Activated T-cell treated with anti-CD3 and anti-CD28 coated beads for 1 hour (primary cell): ENCODE results near the gene PARS2.

ENCODE experiments used
- DNase-seq: peaks from one replicate; pipeline ENCODE4 v3.0.0-alpha.2; 2020; ENCODE audit warnings: low read depth

PARS2 gene

DNA sequence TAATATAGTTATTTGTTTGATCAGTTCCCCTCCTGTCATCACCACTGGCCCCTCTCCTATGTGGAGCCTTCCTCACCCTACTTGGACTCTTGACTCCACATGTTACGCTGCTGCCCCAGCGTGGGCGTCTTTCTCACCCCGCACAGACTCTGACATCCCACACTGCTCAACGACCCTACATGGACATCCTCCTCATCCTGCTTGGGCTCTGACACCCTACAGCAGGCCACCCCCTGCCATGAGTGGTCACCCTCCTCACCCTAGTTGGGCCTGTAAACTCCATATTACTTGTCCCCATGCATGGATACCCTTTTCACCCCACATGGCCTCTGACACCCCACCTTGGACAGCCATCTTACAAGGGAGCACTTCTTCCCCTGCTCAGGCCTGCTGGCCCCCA lies 27.6 kb downstream of the PARS2 start:
- DNase-seq: no peak

DNA sequence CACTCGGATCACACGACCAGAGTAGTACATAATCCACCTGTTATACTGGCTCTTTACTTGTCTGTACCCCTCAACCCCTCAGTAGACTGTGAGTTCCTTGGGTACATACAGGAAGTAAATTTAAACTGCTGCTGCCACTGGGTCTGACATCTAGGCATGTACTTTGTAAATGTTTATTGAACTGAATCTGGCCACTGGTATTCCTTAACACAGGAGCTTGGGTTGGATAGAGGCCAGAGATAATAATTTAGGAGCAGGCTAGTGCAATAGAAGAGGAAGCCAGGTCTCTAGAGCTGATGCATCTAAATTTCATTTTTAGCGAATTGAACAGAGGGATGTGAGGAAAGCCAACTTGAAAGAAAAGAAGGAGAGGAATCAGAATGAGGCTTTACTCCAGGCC lies 36.3 kb downstream of the PARS2 start:
- DNase-seq: no peak

DNA sequence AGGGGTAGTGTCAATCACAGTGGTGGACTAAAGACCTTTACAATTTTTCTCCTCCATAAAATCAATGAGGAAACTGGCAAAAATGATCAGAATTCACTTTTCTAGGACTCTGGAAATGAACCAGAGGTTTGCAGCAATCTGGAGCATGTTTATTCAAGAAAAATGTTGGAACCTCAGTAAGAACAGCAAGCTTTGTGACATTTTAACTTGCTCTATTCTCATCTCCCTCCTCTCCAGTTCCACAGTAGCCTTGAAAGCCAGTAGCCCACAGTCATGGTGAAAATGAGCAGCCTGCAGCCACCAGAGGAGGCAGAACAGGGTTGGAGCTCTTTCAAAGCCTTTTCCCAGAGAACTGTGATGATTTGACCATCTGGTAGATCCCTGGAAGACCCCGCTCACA lies 39.6 kb downstream of the PARS2 start:
- no peak for DNase-seq

DNA sequence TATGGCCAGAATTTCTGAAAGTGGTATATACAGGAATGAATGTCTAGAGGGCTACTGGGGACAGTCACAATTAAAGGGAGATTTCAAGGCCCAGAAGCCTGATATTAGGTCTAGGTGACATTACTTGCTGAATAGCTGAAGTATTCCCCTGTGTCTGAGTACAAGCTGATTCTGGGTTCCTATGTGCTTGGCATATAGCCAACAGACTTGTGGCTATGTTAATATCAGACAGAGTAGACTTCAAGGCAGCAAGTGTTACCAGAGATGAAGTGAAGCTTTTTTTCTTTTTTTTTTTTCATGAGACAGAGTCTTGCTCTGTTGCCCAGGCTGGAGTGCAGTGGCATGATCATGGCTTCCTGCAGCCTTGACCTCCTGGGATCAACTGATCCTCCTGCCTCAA lies 40.3 kb downstream of the PARS2 start:
- DNase-seq: no peak

DNA sequence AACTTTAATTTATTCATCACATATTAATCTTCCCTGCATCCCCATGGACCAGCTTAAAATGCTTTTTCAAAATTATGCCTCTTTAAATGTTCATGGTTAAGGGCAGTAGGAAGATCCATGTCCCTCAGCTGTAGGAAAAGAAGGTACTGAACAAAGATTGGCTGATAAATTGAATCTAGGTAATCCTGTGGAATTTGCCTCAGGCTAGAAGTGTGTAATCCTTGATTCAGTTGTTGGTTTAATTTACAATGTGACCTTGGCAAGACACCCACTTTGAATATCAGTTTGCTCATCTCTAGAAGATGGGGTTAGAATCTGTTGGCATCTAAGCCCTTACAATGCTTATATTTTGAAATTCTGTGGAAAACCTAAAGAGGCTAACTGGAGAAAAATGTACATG lies 42.6 kb downstream of the PARS2 start:
- no peak for DNase-seq

DNA sequence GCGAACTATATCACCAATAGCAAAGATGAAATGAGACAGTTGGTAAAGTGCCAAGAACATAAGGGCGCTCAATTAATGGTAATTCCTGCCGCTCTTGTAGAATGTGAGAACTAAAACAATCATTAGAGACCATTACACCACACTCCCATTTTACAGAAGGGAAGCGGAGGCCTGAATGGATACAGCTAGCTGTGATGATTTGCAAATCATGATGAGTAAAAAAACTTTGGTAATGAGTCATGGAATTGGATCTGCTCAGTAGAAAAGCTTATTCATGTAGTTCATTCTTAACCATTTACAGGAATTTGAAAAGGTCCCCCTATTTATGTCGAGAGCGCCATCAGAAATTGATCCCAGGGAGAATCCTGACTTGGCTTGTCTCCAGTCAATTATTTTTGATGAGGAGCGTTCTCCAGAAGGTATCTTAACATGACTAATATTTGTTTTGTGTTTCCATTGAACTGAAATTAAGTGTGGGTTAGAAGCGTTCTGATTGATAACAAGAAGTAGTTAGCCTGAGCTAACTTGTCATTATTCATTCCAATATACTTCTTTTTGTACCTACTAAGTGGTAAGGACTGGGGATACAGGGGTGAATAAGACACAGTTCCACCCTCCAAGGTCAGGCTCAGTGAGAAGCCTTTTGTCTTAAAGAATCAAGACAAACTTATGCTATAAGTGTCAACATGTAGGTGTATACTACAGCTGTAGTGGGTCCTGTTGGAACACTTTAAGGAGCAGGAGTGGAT lies 47.9 kb downstream of the PARS2 start:
- no peak for DNase-seq

DNA sequence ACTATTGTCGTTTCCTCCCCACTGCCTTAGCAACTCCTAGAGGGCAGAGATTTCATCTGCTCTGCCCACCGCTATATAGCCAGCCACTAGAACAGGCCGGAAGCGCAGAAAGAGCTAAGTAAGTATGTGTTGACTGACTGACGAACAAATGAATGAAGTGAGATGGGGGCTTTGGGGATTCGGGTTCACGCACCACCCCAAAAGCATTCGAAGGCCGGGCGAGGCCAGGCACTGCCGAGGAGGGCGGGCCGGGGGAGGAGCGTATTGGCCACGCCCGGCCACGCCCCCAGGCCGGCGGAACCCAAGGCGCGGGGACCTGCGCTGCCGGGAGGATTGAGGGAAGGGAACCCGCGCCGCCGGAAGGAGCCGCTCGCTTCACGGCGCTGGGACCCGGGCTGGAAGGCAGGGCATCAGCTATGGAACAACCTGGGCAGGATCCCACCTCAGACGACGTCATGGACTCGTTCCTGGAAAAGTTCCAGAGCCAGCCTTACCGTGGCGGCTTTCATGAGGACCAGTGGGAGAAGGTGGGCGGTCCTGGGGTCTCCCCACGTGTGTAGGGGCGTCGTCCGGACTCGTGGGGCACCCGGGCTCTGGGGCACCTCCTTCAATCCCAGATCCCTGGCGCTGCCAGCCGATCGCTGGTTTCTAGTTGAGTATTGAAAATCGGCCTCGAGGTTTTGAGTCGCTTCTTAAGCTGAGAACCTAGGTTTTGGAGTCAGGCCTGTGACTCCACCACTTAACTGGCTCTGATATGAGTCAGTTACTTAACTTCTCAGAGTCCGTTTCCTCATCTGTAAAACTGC lies 48.6 kb downstream of the PARS2 start, which contains the start of gene TTC4:
Gene TTC4, plus strand, starts transcription at position 369 of the 806 bp plus-strand sequence. Its CDS starts 48 bp downstream, at position 417.
- DNase-seq: peak; percentile 82

DNA sequence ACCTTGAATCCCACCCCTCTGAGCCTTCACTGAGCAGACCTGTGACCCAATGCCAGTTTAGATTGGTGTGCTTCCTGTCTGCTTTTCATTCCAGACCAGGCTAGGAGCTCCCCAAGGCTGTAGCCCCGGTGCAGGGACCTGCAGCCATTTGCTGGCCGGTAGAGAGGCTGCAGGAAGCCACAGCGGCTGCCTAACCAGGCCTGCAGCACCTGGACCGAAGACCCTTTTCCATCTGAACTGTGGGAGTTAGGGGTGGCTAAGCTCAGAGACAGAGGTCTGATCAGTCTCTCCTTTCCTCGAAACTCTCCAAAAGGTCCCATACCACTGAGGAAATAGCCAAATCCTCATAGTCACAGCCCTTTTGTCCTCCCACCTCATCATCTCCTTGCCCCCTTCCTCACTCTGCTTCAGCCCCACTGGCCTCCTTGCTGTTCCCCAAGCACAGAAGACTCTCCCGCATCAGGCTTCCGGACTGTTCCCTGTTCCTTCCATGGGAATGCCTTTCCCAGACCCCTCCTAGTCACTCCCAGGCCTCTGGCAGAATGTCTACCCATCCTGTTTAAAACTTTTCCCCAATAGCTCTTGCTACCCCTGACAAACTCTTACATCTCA lies 49.3 kb downstream of the PARS2 start:
- no peak for DNase-seq

DNA sequence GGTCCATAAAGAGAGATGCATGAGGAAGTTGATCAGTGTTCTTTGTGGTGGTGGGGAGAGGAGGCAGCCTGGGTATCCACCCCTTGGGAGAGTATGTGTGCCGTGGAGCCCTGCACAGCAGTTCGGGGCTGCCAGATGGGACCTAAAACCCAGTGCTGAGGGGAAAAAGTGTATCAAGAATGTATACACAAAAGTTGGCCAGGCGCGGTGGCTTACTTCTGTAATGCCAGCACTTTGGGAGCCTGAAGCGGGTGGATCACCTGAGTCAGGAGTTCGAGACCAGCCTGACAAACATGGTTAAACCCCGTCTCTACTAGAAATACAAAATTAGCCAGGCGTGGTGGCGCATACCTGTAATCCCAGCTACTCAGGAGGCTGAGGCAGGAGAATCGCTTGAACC lies 52.8 kb downstream of the PARS2 start:
- no peak for DNase-seq

DNA sequence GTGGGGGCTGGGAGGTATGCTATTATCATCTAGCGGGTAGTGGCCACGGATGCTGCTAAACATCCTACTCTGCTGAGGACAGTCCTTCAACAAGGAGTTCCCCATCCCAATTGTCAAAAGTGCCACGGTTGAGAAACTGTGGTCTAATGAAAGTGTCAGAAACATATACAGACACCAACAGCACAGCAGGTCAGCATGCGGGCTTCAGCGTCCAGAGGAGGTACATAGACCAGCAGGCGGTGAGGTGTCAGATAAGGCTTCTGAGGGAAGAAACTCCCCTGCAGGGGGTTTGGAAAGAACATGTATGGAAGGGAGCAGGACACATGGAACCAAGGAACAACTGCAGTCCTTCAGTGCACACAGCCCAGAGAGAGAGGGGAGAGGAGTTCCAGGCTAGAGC lies 53.5 kb downstream of the PARS2 start:
- DNase-seq: no peak

DNA sequence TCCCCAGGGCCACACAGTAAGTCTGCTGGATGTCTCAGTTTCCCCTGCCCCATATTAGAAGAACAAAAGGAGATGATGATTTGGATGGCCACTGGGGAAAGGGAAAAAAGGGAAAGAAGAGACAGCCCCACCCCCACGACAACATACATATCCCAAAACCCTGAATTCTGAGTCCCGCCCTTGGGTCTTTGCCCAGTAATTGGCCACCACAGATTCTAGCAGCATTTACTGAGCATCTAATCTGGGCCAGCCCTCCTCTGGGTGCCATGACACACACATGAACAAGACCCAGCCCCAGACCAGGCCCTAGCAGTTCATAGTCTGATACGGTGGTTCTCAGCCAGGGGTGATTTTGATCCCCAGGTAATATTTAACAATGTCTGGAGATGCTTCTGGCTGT lies 53.9 kb downstream of the PARS2 start:
- no peak for DNase-seq

DNA sequence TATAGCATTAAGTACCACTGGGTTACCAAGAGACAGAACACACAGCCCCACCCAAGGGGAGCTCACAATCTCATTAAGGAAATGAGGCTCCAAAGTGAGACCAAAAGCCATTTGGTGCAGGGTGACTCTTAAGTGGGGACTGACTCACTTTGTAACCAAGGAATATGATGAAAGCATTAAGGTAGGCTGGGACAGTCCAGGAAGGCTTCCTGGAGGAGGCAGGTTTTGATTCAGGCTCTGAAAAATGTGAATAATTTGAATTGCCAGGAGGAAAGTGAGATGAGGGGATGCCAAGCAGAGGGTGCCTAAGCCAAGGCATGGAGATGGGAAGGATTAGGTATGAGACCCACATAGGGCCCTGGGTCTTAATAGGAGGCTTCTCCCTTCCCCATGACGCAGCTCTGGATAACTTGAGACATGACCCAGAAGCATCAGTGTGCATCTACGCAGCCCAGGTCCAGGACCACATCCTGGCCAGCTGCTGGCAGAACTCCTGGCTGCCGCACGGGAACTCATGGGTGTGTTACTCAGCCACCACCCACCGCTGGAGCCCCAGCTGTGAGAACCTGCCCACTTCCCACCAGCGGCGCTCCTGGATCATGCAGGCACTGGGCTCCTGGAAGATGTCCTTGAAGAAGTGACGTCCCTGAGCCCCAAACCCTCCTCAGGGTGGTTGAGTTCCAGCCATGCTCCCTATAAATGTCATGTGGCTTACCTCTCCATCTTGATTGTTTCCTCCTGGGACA lies 54.6 kb downstream of the PARS2 start:
- DNase-seq: no peak

DNA sequence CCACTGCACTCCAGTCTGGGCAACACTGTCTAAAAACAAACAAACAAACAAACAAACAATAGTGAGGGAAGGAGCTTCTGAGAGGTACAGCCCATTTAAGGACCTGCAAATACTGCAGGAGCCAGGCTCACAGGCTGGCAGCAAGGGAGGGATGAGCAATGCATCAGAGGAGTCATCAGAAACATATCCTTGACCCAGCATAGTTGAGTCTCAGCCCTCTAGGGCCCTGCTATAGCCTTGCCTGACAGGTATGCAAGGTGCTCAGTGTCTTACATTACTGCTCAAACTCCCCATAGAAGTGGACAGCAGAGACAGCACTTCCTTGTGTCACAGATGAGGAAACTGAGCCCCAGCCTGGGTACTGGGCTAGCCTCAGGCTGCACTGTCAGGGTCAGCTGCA lies 55.9 kb downstream of the PARS2 start:
- DNase-seq: no peak
